ENCODE data around the gene NKX6-2.
"Not testable (repeated sequence)": the region's sequence is repeated elsewhere in the genome, so short reads cannot be mapped to it uniquely, and the experiment has no call there.

- not testable (repeated sequence) for TF ChIP-seq CTCF (IDR thresholded peaks at IDR 0.05; ENCODE audit: poor library complexity); EZH2 (IDR thresholded peaks at IDR 0.05; ENCODE audit: borderline replicate concordance); EZH2phosphoT487 (IDR thresholded peaks at IDR 0.05; ENCODE audit: low read depth, severe bottlenecking, unreplicated experiment)
These were observed 42.6 kb downstream of the NKX6-2 start for GRCh38 chr10:132743196-132743924.
